NT2/D1 (cell line): ENCODE measurements around the gene ADAMTS5.

Experiments used
- YY1 ChIP-seq: IDR thresholded peaks from 2 replicates; pipeline ENCODE4 v1.6.1; 2011; ENCODE audit not compliant: insufficient read length, insufficient read depth
- ZNF274 ChIP-seq: IDR thresholded peaks from 2 replicates; pipeline ENCODE4 v1.6.1; 2011; ENCODE audit warnings: mild to moderate bottlenecking, low read depth, low read length

GRCh38 chr21:26946744-26947446 is 20.0 kb downstream of the ADAMTS5 start:
- TF ChIP-seq ZNF274 (no peak), YY1 (no peak)
